Mucosa of descending colon (tissue), 3 donors: Measurements from ENCODE around the gene MCCC1. TPM values are rescaled to one million over a fixed set of nuclear protein-coding genes. Genes with fewer than 3 reads are reported as not detected.

ENCODE experiments used
- ATAC-seq: fragments of 200-7000 bp; cut with Tn5 transposase; one replicate; pipeline ENCODE4 v1.9.1; 2020; ENCODE audit warnings: mild to moderate bottlenecking, moderate library complexity
- DNase-seq, 3 donors: peaks; one replicate each; pipeline ENCODE4 v3.0.0-alpha.2; 2020
- H3K36me3 ChIP-seq: fragments of 200-600 bp; one replicate; pipeline ENCODE4 v1.8.0; 2021; ENCODE audit warnings: low read depth, mild to moderate bottlenecking
- H3K4me1 ChIP-seq: fragments of 200-600 bp; one replicate; pipeline ENCODE4 v1.8.0; 2021; ENCODE audit warnings: low read depth, mild to moderate bottlenecking
- H3K4me3 ChIP-seq: fragments of 200-600 bp; one replicate; pipeline ENCODE4 v1.8.0; 2021; ENCODE audit warnings: mild to moderate bottlenecking
- H3K9me3 ChIP-seq: fragments of 200-600 bp; one replicate; pipeline ENCODE4 v1.8.0; 2021; ENCODE audit warnings: mild to moderate bottlenecking
- CTCF ChIP-seq: fragments of 200-600 bp; IDR thresholded peaks from one replicate; pipeline ENCODE4 v1.8.0; 2022; ENCODE audit warnings: antibody characterized with exemption, mild to moderate bottlenecking
- intact Hi-C, 2 donors: fragments of 100-400 bp; cut with DNase I in 1 of 2; cut with micrococcal nuclease in 1 of 2; formaldehyde crosslinking; loops; one replicate each; pipeline versions ENCODE4 v1.11.0 to v1.11.1; 2022; cut with DNase I, micrococcal nuclease
- total RNA-seq, 3 donors: library from RNA; stranded (reverse); fragmentation: NEBNext Ultra II Directional in 2 of 3; extraction: Animal tissue kit (Norgen Biotek cat#: 25700) in 2 of 3; gene quantifications; one replicate each; pipeline versions ENCODE4 v1.2.1 to v1.2.4, GENCODE V29; 2021 to 2023
- donor health status: DM: no; HTN: no; CAD: no; lungs with moderate emphysema.
- donor health status: DM: no; HTN: no; CAD: no.
- donor health status: DM: no; HTN: yes; CAD: no.

MCCC1 gene
- total RNA-seq, 3 donors from 2014 or later = 28.1 to 36.5 (median 32.8) TPM

GRCh38 chr3:183028416-183028815, 70.9 kb downstream of the MCCC1 start:
- no peak for DNase-seq
- H3K36me3 ChIP-seq = no peaks in the 10 kb centered on the region
- H3K4me3 ChIP-seq = no peak overlapping the region
- intact Hi-C loops = no loop called here
- TF ChIP-seq CTCF = no peak
- H3K9me3 ChIP-seq = no peaks in the 10 kb centered on the region
- H3K4me1 ChIP-seq = no peaks in the 10 kb centered on the region
- no peak for ATAC-seq

GRCh38 chr3:183027276-183027675, 72.0 kb downstream of the MCCC1 start:
- H3K4me1 ChIP-seq = no peaks in the 10 kb centered on the region
- DNase-seq (no peak), ATAC-seq (no peak)
- H3K9me3 ChIP-seq = no peaks in the 10 kb centered on the region
- intact Hi-C loops = no loop called here
- no peak overlapping the region for H3K4me3 ChIP-seq
- no peaks in the 10 kb centered on the region for H3K36me3 ChIP-seq
- no peak for TF ChIP-seq CTCF

GRCh38 chr3:183022936-183023516, 76.3 kb downstream of the MCCC1 start:
- H3K4me3 ChIP-seq = no peak overlapping the region
- H3K9me3 ChIP-seq = no peaks in the 10 kb centered on the region
- no peaks in the 10 kb centered on the region for H3K36me3 ChIP-seq
- no peaks in the 10 kb centered on the region for H3K4me1 ChIP-seq
- ATAC-seq (peak; percentile 34), DNase-seq (no peak)
- TF ChIP-seq CTCF = no peak
- intact Hi-C loops = no loop called here

- TF ChIP-seq CTCF = no peak
- H3K9me3 ChIP-seq = no peaks in the 10 kb centered on the region
- no peaks in the 10 kb centered on the region for H3K4me1 ChIP-seq
- ATAC-seq (no peak), DNase-seq (no peak)
- H3K4me3 ChIP-seq = no peak overlapping the region
- H3K36me3 ChIP-seq = peaks cover 4% of the 10 kb centered on the region
- intact Hi-C loops = no loop called here
Observed at GRCh38 chr3:183018421-183019192, 80.7 kb downstream of the MCCC1 start.

- no peaks in the 10 kb centered on the region for H3K4me1 ChIP-seq
- no peak for ATAC-seq
- intact Hi-C loops = no loop called here
- H3K36me3 ChIP-seq = peaks cover 4% of the 10 kb centered on the region
- no peak for TF ChIP-seq CTCF
- H3K4me3 ChIP-seq = no peak overlapping the region
- no peaks in the 10 kb centered on the region for H3K9me3 ChIP-seq
- no peak for DNase-seq
Observed at GRCh38 chr3:183015185-183015584, 84.1 kb downstream of the MCCC1 start.
